Breast epithelium (tissue), 3 donors: ENCODE results near the gene TRMT1.

ENCODE experiments used
- CTCF ChIP-seq, 3 donors: fragments of 450-650 bp; IDR thresholded peaks; one replicate each; pipeline ENCODE4 v1.5.1; 2016 to 2017; ENCODE audit warnings: antibody characterized with exemption in 3 of 3, mild to moderate bottlenecking in 3 of 3, moderate library complexity in 3 of 3
- POLR2AphosphoS5 ChIP-seq, 3 donors: sonication (generic); formaldehyde crosslinking; IDR thresholded peaks; one replicate each; pipeline ENCODE4 v1.6.1; 2017; ENCODE audit warnings: antibody characterized with exemption in 3 of 3

DNA sequence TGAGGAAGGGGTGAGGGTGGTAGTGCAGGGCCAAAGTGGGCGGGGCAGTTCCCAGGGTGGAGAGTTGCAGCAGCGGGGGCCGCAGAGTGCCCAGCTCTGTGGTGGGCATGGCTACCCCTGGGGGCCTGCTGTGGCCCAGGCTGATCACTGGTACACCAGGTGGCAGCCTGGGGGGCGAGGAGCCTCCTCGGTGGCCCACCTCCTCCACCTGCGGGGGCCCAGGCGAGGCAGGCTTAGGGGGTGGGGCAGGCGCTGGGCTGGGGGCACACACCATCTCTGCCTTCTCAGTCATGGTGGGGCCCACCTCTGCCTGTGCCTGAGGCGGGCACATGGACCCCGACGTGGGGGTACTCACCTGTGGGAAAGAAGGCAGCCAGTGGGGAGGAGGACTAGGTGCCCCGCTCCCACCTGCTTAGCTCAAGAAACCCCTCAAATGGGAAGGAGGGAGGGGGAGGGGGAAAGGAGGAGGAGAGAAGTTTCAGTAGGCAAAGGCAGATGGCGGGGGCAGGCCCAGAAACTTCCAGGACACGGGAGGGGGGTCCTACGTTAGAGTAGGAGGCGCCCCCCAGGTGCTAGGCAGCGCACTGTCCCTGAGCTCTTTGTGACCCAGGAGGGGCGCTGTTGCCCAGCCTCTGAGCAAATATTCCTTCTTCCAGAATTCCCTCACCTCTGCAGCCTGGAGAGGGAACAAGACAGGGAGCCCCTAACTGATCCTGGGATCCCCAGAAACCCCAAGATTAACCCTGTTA lies 15.5 kb downstream of the TRMT1 start:
- TF ChIP-seq POLR2AphosphoS5 (IDR thresholded peaks at IDR 0.05): no peak
- no peak for TF ChIP-seq CTCF (IDR thresholded peaks at IDR 0.05)
